GM21723 (cell line): ENCODE data around the gene TICRR.

Experiments used
- ATAC-seq: cut with Tn5 transposase; IDR thresholded peaks from one replicate; pipeline ENCODE4 v1.9.1; 2021; ENCODE audit warnings: mild to moderate bottlenecking, moderate library complexity; ENCODE audit not compliant: unreplicated experiment

Gene TICRR

DNA sequence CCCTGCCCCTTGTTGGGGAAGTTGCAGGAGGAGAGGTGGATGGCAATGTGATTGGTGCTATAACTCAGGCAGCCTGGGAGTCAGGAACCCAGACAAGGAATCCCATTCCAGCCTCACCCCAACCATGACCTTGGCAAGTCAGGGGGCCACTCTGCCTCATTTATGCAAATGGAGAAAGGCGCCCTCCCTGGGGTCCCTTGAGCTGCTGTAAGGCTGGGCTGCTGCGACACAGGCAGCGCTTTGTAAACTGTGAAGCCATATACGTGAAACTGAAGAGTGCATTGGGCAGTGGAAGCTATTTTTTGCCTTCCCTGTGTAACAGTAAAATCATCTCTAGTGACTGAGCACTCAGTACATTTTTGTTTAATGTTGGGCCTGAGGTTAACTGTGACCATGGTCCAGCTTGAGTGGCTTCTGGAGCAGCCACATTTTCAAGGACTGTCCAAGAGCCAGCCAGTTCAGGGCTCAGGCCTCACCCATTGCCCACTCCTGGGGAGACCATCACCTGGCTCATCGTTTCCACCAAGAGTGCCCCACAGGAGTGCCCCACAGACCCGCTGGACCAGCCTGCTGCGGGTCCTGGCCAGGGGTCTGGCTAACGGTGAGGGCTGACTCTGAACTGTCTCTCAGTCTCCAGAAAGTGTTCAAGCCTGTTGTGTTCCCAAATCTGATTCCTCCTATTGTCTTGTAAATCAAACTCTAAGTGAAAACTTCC, 52.1 kb downstream of the TICRR start:
- ATAC-seq = no peak

DNA sequence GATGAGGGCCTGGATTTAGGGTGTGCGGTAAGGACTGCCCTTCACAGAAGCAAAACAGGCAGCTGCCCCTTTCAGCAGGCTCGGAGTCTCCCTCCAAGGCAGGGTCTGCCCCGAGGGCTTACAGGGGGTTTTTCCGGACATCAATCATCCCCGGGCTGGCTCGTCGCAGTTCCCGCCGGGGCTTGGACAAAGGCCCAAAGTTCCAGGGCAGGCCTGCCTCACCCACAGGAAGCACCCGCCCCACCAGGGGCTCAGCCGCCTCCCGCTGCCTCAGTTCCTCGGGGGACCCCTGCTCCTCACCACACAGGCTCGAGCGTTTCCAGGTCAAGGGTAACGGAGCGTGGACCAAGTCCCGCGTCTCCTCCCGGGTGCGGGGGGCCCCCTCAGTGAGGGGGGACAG, 53.0 kb downstream of the TICRR start:
- no peak for ATAC-seq

DNA sequence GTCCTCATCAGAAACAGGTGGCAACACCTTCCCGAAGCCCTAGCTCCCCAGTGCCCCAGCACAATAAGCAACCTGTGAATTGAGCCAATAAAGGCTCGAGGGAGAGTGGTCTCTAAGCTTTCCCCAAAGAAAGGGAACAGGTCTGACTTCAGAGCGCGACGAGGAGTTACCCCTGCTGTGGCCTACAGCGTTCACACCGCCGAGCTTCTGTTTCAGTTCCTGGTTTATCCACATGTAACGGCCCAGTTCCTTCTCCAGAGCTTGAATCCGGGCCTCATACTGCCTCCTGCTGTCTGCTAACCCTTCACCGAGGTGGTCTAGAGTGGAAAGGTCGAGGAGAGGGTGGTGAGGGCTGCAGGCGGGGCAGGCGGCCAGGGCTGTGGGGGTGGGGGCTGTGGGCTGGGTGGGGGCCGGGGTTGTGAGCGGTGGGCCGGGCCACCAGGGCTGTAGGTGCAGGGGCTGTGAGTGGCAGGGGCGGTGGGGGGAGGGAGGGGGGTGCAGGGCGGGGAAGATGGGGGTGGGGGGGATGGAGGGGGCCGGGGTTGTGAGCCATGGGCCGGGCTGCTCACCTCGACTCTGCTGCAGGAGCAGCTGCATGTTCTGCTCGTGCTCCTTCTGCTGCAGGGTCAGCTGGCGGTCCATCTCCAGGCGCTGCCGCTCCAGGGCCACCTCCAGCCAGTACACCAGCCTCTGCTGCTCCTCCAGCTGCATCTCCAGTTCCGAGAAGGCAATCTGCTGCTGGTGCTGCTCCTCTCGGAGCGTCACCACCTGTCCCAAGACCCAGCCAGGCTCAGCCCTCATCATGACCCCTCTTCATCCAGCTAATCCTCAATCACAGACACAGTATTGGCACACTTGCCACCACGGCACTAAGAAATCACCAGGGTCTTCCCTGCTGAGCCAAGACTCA, 53.8 kb downstream of the TICRR start:
- ATAC-seq = no peak

DNA sequence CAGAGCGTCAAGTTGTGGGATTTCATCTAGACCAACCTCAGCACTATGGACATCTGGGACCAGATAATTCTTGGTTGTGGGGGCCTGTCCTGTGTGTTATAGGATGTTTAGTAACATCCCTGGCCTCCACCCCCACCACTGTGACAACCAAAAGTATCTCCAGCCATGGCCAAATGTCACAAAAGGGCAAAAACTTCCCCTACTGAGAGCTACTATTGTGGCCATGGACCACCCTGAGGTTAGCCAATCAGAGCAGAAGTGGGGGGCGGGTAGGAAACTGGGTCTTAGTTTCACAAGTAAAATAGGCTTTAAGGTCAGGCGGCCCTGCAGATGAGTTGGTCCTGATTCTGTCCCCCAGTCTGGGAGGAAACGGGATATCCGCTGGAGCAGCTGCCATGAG, 54.6 kb downstream of the TICRR start:
- ATAC-seq = no peak

DNA sequence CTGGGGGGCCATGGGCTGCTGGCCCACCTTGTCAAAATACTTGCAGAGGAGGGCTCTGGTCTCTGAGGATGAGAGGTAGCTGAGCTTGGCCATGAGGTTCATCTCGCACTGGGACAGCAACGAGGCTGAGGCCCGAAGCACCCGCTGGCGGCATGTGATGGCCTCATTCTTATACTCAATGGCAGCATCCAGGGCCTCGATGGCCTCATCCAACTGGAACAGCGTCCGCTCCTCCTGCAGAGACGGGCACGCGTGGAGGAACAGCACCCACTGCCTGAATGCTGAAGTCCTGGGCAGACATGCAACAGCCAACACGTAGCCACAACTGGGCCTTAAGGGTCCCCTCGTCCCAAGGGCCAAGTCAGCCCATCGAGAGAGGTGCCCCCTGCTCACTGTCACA, 55.0 kb downstream of the TICRR start:
- no peak for ATAC-seq

DNA sequence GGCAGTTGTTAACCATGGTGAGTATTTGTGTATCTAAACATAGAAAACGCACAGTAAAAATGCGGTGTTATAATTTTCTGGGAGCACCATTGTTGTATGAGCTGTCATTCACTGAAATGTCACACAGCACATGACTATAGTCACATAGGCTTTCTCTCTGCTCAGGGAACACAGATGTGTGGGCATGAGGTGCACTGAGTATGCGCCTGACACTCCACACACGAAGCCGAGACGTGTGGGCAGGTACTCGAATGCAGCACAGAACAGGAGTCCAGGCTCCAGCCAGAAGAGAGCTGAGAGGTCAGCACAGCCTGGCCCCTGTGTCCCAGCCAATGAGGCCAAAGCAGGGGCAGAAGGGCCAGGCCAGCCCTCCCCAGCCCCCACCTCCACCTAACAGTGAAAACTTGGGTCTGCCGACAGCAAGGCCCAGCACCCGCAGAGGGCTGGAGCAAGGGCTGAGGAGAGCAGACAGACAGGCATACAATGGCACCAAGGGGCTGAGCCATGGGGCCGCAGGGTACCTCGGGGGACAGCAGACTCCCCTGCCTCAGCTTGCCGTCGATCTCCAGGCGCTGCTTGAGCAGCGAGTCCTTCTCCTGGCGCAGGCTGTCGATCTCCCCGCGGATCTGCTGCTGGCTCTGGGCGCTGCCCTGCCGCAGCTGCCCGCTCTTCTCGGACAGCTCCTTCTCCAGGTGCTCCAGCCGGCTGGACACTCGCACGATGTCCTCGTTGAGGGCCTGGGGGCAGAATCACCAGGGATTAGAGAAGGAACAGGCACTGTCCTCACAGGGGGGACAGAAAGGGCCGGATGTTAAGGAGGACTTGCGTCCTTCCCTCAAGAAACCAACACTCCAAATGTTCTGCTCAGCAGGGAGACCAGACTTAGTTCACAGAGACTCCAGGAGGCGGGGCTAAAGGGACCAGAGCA, 56.0 kb downstream of the TICRR start:
- no peak for ATAC-seq

DNA sequence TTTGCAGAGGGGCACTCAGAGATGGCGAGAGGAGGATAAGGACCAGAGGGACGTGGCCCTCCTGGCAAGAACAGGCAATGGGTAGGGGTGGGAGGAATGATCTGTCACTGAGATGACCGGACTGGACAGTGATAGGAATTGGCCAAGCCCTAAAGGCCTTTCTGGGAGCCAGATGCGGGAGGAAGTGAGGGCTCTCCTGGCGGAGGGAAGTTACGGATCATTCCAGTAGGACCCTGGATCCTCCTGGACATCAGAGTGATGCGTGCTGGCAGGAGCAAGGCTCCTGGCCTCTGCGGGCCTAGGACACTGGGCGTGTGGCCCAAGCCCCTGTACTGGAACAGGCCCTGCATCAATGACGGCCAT, 56.6 kb downstream of the TICRR start:
- no peak for ATAC-seq

DNA sequence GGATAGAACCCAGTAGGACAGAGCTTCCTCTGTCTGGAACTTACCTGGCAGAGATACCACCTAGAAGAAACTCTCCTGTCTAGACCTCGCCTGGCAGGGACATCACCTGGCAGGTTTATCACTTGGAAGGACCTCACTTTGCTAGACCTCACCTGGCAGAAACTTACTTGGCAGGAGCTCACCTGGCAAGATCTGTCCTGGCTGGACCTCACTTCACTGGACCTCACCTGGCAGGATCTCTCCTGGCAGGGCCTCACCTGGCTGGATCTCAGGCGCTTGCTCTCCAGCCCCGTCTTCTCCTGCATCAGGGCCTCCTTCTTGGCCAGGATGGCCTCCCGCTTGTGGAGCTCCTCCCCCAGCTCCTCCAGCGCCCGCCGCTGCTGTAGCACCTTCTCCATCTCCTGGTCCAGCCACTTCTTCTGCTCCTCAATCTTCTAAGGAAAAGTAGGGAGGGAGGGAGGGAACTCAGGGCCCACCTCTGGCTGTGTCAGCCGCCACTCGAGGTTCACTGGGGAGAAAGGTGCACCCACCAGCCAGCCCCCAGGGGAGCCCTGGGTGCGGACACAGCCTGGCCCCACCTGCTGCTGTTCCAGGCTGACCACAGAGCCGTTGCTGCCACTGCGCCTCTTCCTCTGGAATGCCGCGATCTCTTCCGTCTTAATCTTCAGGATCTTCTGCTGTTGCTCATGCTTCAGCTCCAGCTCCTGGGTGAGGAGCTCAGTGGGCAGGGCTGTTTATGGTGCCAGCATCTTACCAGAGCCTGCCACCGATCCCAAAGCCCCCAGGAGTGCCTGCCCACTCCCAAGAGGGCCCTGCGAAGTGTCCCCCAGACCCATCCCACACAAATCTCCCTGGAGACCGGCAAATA, 57.5 kb downstream of the TICRR start:
- no peak for ATAC-seq

DNA sequence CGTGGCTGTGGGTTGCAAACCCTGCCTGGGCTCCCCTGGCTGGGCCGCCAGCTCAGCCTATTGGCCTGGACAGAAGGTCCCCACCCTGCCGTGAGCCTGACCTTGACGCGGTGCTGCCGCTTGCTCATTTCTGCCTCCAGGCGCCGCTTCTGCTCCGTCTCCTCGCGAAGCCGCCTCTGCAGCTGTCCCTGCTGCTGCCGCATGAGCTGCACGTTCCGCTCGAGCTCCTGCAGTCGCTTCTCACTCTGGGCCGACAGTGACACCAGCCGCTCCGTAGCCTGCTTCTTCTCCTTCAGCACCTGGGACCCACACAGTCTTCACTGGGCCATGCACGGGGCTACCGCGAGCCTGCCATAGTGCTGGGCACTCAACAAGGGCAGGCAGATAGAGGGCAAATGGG, 58.3 kb downstream of the TICRR start:
- no peak for ATAC-seq

DNA sequence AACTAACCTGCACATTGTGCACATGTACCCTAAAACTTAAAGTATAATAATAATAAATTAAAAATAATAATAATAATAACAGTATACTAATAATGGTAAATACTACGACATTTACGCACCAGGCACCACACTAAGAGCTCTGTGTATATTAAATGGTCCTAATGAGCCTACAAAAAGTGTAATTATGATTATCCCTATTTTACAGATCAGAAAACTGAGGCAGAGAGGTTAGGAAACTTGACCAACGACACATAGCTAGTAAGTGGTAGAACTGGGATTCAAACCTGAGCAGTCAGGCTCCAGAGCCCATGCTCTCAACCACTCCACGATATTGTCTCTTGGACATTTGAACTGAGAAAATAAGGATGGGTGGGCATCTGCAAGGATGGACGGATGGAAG, 65.0 kb downstream of the TICRR start:
- no peak for ATAC-seq

DNA sequence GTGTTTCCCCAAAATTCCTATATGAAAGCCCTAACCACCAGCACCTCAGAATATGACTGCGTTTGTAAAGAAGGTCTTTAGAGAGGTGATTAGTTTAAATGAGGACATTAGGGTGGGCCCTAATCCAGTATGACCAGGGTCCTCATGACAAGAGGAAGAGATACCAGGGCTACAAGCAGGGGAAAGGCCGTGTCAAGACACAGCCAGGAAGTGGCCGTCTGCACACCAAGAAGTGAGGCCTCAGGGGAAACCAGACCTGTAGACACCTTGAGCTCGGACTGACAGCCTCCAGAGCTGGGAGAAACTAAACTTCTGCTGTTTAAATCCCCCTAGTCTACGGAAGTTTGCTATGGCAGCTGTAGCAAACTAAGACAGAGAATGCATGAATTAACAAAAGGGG, 65.8 kb downstream of the TICRR start:
- no peak for ATAC-seq

DNA sequence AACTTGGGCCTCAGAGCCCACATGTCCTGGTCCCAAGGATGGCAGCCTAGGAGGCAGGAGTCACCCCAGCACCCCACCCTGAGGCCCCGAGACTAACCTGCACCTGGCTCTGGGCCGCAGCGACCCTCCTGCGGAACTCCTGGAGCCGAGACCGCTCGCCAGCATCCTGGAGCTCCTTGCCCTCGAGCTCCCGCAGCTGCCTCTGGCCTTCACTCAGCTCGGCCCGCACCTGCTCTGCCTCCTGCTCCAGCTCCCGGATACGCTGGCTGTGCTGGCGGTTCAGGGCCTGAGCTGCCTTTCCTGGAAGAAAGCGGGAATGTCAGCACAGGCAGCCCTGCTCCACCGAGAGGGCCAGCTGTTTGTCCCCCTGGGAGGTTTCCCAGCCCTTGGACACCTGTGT, 66.8 kb downstream of the TICRR start:
- ATAC-seq = no peak

DNA sequence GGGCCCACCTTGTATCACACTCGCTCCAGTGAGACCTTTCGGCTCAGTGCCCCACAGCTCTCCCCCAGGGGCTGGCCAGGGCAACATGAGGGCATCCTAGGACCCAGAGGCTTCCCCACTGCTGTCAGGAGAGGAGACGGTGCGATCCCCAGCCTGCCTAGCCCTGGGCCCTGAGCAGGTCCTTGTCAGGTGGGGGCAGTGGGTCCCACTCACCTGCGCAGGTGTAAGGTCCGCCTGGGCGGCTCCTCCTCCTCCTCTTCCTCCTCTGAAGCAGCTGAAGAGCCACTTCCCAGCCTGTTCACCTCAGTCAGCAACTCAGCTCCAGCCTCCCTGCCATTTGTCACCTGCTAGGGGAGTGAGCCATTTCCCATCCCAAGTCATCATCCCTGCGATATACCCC, 70.4 kb downstream of the TICRR start:
- ATAC-seq = no peak

DNA sequence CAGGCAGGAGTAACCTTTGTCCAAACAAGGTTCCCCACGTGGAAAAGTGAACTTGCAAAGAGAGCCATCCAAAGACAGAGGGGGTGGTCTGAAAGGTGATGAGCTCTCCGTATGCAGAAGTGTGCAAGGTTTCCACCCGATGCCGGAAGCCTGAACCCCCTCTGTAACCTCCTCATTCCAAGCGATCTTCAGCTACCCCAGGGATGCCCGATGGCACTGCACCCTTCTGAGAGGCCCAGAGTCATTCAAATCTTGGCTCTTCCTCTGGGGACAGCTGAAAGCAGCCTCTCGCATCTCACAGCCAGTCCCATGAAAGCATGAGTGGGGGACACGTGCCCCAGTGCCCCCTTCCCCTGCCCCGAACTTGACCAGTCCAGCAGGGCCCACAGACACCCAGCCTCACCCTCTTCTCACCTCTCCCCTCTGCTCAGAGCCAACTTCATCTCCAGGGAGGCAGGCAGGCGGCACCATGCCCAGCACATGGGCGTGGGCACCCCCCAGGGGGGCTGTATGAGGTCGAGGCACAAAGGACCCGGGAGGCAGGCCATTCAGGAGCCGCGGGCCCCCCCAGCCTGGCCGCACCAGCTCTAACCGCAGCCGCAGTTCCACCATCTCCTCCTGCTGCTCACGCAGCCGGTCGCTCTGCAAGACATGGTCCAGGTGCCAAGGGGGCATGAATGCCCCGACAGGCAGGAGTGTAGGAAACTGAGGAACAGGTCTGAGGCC, 71.3 kb downstream of the TICRR start:
- ATAC-seq = no peak

DNA sequence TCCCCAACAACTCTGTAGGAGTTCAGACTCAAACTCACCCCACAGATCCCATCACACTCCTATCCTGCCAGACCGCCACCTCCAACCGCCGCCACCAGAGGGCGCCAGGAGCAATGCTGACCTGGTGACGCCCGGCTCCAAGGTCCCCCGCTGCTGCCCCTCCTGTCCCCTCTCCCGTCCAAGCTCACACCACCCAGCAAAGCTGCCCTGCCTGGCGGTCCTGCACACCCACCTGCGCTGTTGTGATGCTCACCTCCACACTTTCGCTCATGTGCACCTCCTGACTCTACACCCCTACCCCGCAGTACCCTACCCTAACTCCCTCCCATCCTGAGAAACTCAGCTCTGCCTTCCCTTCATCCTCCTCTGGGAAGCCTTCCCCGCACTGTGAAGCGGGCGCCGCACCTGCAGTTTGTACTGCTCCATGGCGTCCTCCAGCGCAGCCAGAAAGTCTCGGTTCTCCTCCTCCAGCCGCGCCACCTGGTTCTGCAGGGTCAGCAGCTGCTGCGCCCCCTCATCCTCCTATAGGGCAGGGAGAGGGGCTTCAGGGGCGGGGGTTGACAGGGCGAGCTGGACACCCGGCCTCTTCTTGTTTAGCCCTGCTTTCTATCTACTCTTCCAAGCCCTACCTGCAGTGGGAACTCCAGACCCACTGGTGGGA, 72.1 kb downstream of the TICRR start:
- peak; percentile 66 for ATAC-seq

DNA sequence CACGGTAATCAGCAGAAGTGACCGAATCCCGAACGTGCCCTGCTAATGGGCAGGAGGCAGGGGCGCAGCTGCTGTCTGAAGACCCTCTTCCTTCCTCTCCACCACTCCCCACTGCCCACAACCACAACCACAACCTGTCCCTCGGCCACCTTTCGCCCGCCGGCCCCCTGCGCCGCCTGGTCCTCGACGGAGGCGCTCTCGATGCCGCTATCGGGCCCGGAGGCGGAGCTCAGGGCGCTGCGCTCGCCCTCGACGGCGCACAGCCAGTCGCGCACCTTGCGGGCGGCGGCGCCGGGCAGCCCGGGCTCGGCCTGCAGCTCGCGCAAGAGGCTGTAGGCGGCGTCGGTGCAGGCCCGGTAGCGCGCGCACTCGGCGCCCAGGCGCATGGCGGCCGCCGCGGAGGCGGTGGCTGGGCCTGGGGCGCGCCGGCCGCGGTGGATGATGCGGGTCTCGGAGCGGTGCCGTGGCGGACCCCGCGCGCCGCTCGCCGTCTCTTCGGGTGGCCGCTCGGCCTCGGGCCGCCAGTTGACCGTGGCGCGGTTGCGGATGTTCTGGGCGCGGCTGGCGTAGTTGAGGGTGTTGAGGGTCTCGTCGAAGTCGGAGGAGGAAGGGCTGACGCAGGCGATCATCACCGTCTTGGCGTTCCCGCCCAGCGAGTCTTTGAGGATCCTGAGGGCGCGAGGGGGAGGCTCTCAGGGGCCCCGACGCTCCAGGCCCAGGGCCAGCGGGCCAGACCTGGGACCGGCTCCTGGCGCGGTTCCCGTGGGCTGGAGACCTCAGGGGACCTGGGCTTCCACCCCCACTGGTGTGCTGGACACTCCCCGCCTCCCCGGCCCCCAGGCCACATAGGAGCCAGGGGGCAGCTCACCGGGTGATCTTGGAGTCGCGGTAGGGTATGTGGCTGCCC, 73.1 kb downstream of the TICRR start:
- ATAC-seq = no peak

DNA sequence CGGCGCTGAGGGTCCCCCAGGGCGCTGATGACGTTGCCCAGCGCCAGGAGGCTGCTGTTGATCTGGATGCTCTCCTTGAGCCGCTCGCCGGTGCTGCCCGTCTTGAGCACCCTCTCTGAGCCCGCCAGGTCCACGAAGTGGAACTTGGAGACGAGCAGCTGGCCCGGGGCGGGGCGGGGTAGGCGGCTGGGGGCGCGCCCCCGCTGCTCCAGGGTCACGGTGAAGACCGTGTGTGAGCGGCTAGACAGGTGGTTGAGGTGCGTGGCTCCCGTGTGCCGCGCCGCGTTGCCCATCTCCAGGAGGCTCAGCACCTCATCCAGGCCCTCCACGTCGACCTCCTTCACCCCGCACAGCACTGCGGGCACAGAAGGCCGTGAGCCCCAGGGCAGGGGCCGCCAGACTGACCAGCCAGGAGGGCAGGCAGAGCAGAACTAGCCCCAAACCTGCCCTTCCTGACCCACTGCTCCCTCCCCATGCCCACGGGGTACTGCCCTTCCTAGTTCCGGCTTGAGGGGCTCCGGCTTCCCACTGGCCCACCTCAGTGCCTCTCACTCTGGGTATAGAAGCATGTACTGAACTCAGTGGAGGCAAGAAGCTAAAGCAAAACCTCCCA, 73.8 kb downstream of the TICRR start:
- no peak for ATAC-seq

DNA sequence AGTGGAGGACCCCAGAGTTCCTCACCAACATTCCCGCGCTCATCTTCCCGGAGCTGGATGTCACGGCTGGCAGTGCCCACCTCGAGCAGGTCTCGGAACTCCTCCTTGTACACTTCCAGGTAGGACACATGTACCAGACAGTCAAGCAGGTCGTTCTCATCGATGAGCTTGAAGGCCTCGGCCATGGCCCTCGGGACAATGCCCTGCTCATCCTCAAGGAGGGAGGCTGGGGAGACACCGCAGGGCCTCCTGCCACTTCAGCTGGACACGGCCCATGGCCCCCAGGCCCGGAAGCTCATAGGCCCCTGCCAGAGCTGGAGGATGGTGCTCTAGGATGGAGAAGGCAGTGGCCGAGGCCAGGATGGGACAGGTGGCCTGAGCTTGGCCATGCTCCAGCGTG, 74.4 kb downstream of the TICRR start:
- ATAC-seq = no peak
